ENCODE results near the gene SREBF2. TPM values are rescaled to one million over a fixed set of nuclear protein-coding genes. Genes with fewer than 3 reads are reported as not detected.

The SREBF2 gene
- total and polyA plus RNA-seq, 2 of the 13 experiments (the other 11 are each of a cell fraction or from before 2014, with no cell fraction given) = 53.8 to 72.6 TPM

DNA sequence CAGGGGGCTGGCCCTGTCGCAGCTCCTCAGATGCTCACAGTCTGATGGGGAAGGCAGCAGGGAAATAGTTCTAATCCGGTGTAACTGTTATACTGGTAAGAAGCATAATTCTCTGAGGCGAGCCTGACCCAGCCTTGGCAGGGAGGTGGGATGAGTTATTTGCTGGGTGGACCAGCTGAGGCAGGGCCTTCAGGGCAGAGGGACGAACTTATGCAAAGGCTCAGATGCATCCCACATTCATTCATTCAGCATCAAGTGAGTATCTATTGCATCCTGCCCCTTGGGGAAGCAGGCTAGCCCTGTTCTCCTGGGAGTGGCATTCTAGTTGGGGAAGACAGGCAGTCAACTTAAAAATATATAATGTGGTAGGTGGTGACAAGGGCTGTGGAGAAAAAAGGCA lies 13.6 kb upstream of the SREBF2 start (continued):
- TF ChIP-seq, protein P1, sequence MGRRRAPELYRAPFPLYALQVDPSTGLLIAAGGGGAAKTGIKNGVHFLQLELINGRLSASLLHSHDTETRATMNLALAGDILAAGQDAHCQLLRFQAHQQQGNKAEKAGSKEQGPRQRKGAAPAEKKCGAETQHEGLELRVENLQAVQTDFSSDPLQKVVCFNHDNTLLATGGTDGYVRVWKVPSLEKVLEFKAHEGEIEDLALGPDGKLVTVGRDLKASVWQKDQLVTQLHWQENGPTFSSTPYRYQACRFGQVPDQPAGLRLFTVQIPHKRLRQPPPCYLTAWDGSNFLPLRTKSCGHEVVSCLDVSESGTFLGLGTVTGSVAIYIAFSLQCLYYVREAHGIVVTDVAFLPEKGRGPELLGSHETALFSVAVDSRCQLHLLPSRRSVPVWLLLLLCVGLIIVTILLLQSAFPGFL (CRISPR knock-in tag; IDR thresholded peaks at IDR 0.05) = no peak
- TF ChIP-seq ZNF251 (CRISPR knock-in tag; IDR thresholded peaks at IDR 0.05) (no peak), ZNF703 (CRISPR knock-in tag; IDR thresholded peaks at IDR 0.05; ENCODE audit: borderline replicate concordance) (no peak), ZMYM3 (CRISPR knock-in tag; IDR thresholded peaks at IDR 0.05) (no peak), SSRP1 (CRISPR knock-in tag; IDR thresholded peaks at IDR 0.05) (no peak), SRSF9 (IDR thresholded peaks at IDR 0.05; ENCODE audit: borderline replicate concordance, insufficient read depth, low read depth, low read length, poor library complexity, severe bottlenecking) (no peak), ZNF234 (CRISPR knock-in tag; conservative IDR thresholded peaks at IDR 0.05) (no peak), FOXP1 (IDR thresholded peaks at IDR 0.05) (no peak), FOXP1 (CRISPR knock-in tag; IDR thresholded peaks at IDR 0.05) (no peak)
- TF ChIP-seq, protein P2, sequence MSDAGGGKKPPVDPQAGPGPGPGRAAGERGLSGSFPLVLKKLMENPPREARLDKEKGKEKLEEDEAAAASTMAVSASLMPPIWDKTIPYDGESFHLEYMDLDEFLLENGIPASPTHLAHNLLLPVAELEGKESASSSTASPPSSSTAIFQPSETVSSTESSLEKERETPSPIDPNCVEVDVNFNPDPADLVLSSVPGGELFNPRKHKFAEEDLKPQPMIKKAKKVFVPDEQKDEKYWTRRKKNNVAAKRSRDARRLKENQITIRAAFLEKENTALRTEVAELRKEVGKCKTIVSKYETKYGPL (CRISPR knock-in tag; IDR thresholded peaks at IDR 0.05) = no peak
- TF ChIP-seq, protein P3, sequence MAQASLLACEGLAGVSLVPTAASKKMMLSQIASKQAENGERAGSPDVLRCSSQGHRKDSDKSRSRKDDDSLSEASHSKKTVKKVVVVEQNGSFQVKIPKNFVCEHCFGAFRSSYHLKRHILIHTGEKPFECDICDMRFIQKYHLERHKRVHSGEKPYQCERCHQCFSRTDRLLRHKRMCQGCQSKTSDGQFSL (CRISPR knock-in tag; IDR thresholded peaks at IDR 0.05) = no peak
- TF ChIP-seq, protein P4, sequence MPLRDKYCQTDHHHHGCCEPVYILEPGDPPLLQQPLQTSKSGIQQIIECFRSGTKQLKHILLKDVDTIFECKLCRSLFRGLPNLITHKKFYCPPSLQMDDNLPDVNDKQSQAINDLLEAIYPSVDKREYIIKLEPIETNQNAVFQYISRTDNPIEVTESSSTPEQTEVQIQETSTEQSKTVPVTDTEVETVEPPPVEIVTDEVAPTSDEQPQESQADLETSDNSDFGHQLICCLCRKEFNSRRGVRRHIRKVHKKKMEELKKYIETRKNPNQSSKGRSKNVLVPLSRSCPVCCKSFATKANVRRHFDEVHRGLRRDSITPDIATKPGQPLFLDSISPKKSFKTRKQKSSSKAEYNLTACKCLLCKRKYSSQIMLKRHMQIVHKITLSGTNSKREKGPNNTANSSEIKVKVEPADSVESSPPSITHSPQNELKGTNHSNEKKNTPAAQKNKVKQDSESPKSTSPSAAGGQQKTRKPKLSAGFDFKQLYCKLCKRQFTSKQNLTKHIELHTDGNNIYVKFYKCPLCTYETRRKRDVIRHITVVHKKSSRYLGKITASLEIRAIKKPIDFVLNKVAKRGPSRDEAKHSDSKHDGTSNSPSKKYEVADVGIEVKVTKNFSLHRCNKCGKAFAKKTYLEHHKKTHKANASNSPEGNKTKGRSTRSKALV (CRISPR knock-in tag; IDR thresholded peaks at IDR 0.05) = no peak

Data from HepG2 (cell line).